Bronchial epithelial cell (primary cell): ENCODE results near the gene KCNK15. TPM values are rescaled to one million over a fixed set of nuclear protein-coding genes. Genes with fewer than 3 reads are reported as not detected.

Experiments
- DNase-seq: peaks from one replicate; pipeline ENCODE4 v3.0.0-alpha.2; 2010; ENCODE audit warnings: low read depth
- FAIRE-seq: peaks from 2 replicates; lab custom pipeline; 2011; peaks lifted over from hg19 to GRCh38; lab: Jason Lieb, UNC
- H3K27me3 ChIP-seq: 2 replicates; pipeline ENCODE4 v1.5.1; 2011; ENCODE audit warnings: low read length; ENCODE audit not compliant: control insufficient read depth, insufficient read depth
- H3K36me3 ChIP-seq: 2 replicates; pipeline ENCODE4 v1.5.1; 2011; ENCODE audit warnings: low read length; ENCODE audit not compliant: control insufficient read depth, insufficient read depth
- H3K4me3 ChIP-seq: 2 replicates; pipeline ENCODE4 v1.5.1; 2011; ENCODE audit warnings: mild to moderate bottlenecking, low read depth, low read length, control low read depth
- total RNA-seq: library from RNA; depleted of rRNA; stranded (reverse); fragments of >200 nt; gene quantifications from 2 replicates; pipeline ENCODE4 v1.2.1, GENCODE V29; 2014
- TF ChIP-seq, protein P1 (sequence below): IDR thresholded peaks from 2 replicates; pipeline ENCODE4 v1.5.1; 2011; ENCODE audit warnings: mild to moderate bottlenecking, moderate library complexity, low read length, control low read depth, inconsistent platforms; ENCODE audit not compliant: insufficient read depth, severe bottlenecking

Gene KCNK15
- total RNA-seq, 1 donor from 2014 or later = under 0.01 TPM

DNA sequence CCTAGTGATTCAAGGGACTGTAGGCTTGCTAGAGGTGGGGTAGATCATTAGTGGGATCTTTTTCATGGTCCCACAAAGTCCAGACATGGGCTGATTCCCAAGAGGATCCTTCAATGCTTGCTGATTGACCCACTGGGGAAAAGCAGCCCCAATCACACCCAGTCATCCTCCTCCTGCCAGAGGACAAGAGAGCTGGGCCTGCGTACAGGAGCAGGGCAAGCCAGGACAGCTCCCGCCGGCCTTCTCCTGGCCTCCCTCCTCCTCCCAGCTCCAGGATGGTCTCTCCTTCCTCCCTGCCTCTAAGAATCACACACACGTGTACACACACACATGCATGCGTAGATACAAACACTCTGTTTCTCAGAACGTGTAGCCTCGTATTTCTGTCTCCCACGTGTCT is 27.0 kb downstream of the KCNK15 start:
- peaks cover 3% of the 10 kb centered on the region for H3K27me3 ChIP-seq
- DNase-seq (peak; percentile 48), FAIRE-seq (no peak)
- H3K4me3 ChIP-seq = no peak overlapping the region
- H3K36me3 ChIP-seq = no peaks in the 10 kb centered on the region
- TF ChIP-seq, protein P1, sequence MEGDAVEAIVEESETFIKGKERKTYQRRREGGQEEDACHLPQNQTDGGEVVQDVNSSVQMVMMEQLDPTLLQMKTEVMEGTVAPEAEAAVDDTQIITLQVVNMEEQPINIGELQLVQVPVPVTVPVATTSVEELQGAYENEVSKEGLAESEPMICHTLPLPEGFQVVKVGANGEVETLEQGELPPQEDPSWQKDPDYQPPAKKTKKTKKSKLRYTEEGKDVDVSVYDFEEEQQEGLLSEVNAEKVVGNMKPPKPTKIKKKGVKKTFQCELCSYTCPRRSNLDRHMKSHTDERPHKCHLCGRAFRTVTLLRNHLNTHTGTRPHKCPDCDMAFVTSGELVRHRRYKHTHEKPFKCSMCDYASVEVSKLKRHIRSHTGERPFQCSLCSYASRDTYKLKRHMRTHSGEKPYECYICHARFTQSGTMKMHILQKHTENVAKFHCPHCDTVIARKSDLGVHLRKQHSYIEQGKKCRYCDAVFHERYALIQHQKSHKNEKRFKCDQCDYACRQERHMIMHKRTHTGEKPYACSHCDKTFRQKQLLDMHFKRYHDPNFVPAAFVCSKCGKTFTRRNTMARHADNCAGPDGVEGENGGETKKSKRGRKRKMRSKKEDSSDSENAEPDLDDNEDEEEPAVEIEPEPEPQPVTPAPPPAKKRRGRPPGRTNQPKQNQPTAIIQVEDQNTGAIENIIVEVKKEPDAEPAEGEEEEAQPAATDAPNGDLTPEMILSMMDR = no peak

DNA sequence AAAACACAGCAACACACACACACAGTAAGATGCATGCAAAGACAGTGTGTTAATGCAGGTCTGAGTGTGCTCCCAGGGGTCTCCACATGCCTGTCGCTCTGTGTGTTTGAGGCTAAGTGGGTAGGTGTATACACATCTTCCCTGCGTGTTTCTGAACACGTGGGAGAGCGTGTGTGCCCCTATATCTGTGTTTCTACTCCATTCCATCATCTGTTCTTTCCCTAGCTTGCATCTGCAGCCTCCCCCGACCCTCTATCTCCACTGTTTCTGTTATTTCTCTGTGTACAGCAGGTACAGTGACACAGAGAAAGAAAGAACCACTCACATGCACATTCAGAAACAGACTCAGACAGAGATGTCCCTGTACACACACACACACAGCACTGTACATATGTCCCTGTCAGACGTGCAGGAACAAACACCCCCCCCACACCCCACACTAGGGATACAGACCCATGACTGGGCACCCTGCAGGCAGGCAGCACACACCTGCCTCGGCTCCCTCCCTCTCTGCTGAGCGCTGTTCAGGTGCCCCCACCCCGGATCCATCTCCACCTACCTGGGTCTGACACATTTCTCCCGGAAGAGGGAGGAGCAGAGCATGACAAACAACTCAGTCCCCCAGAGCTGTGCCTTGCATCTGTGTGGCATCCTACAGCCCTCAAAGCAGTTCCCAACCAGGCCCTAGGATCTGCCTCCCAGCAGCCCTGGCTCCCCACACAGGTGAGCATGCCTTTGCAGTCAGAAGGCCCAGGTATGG is 27.6 kb downstream of the KCNK15 start:
- peak; percentile 40 for FAIRE-seq
- TF ChIP-seq, protein P1 = no peak
- H3K36me3 ChIP-seq = no peaks in the 10 kb centered on the region
- no peak for DNase-seq
- H3K27me3 ChIP-seq = peaks cover 3% of the 10 kb centered on the region
- no peak overlapping the region for H3K4me3 ChIP-seq

DNA sequence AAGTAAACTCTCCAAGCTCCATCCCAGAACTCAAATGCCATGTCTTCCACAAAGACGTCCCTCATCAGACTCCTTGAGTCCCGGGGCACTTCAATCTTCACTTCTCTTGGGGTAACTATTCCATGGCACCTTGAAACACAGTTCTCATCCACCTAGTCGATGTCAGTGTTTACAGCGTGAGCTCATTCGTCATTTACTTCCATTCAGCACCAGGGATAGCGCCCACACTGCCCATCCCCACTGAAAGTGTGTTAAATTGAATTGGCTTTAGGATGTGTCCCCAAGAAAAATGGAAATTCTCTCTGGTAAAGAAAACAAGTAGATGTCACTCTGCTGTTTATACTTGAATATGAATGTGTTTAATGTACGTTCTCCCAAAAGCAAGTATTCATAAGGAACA is 31.3 kb downstream of the KCNK15 start:
- TF ChIP-seq, protein P1 = no peak
- no peak for FAIRE-seq
- H3K27me3 ChIP-seq = no peaks in the 10 kb centered on the region
- peak; percentile 13 for DNase-seq
- H3K36me3 ChIP-seq = no peaks in the 10 kb centered on the region
- H3K4me3 ChIP-seq = no peak overlapping the region

DNA sequence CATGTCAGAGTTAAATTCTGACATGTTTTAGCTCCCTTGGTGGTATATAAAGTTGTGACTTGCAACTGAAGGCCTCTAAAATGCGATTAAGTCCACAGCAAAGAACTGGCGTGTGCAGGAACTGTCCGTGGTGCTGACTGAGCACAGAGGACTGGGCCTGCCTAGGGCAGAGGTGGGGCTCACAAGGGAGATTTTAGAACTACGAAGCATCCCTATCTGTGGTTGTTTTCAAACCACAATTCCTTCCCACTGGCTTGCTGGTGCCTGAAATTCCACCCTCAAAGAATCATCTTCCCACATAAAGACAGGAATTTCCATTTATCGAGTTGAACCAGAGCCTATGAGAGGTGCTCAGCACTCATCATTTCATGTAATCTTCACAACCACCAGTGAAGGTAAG is 34.6 kb downstream of the KCNK15 start:
- no peaks in the 10 kb centered on the region for H3K36me3 ChIP-seq
- DNase-seq = peak; percentile 32
- no peak overlapping the region for H3K4me3 ChIP-seq
- H3K27me3 ChIP-seq = no peaks in the 10 kb centered on the region
- no peak for FAIRE-seq
- TF ChIP-seq, protein P1 = no peak

DNA sequence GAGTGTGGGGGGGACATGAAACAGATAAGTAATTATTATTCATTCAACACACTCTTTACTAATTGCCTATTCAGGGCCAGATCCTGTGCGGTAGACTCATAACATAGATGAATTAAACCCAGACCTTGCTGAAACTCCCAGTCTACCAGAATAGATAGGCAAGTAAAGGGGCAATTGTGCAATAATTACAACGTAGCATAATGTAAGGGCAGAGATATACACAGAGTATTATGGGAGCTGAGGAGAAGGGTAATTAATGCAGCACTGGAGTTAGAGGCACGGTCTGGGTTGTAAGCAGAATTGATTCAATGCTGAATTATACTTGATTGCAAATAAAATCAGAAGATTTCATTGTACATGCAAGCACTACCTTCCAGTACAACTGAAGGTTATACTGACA is 35.5 kb downstream of the KCNK15 start:
- TF ChIP-seq, protein P1 = no peak
- DNase-seq = no peak
- Histone ChIP-seq H3K27me3 (no peaks in the 10 kb centered on the region), H3K36me3 (no peaks in the 10 kb centered on the region), H3K4me3 (no peak overlapping the region)
- no peak for FAIRE-seq
